Activated naive CD4-positive, alpha-beta T cell treated with anti-CD3 and anti-CD28 coated beads, Interleukin-2, amount 50 U/mL, for 72 hours (primary cell): ENCODE data around the gene DENND1B. TPM values are rescaled to one million over a fixed set of nuclear protein-coding genes. Genes with fewer than 3 reads are reported as not detected.

ENCODE experiments used
- ATAC-seq, 2 donors: fragments of 150-1000 bp; cut with Tn5 transposase; 2 replicates each; pipeline ENCODE4 v1.10.0; 2021; ENCODE audit warnings: mild to moderate bottlenecking in 2 of 2, moderate library complexity in 2 of 2
- DNase-seq, 2 donors: peaks; one replicate each; pipeline ENCODE4 v3.0.0; 2021 to 2022; ENCODE audit warnings: low spot score in 2 of 2
- H3K27ac Mint-ChIP-seq, 2 donors: one replicate each; pipeline ENCODE4 v1.8.0; 2022; ENCODE audit warnings: mild to moderate bottlenecking in 2 of 2, mixed read lengths in 2 of 2
- H3K36me3 Mint-ChIP-seq, 2 donors: one replicate each; pipeline ENCODE4 v1.8.0; 2022; ENCODE audit warnings: mixed read lengths in 2 of 2
- H3K9me3 Mint-ChIP-seq, 2 donors: one replicate each; pipeline ENCODE4 v1.8.0; 2022; ENCODE audit warnings: mixed read lengths in 2 of 2
- total RNA-seq, 2 donors: library from RNA; stranded (reverse); gene quantifications; one replicate each; pipeline ENCODE4 v1.2.3, GENCODE V29; 2022

DENND1B gene
- total RNA-seq, 2 donors from 2014 or later: 9.3 to 21.3 TPM

DNA sequence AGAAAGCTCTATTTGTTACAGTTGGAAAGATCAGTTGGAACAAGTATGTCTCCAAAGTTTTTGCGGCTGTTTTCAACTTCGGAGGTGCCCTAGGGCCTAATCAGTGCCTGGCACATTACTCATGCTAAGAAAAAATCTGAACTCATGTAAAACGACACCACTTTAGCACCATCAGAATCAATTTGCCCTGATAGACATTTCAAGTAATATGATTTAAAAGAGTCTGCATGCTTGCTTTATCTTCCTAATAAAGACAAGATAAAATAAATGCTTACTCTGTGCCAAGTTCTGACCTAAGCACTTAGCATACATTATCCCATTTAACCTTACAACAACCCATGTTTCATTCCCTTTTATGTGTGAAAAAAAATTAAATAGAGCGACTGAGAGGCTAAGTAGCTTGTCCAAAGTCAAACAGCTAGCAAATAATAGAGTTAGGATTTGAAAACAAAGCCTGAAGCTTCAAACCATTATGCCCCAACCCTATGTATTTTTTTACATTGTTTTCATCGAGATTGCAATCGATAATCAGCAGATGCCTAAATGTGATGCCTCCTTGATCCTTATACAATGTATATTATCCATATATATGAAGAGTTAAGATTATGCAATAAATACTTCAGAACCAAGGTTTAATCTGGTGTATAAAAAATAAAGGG is 91.3 kb downstream of the DENND1B start:
- DNase-seq: no peak
- no peak for ATAC-seq
- peaks cover 2 to 14% of the 10 kb centered on the region in 2 donors for H3K9me3 Mint-ChIP-seq
- H3K27ac Mint-ChIP-seq: no peak overlapping the region
- H3K36me3 Mint-ChIP-seq: peaks cover 12 to 19% of the 10 kb centered on the region in 2 donors

GRCh38 chr1:197683280-197683679 is 92.0 kb downstream of the DENND1B start:
- H3K9me3 Mint-ChIP-seq: peaks cover 0 to 7% of the 10 kb centered on the region in 2 donors
- H3K36me3 Mint-ChIP-seq: peaks cover 4 to 12% of the 10 kb centered on the region in 2 donors
- no peak for ATAC-seq
- no peak overlapping the region for H3K27ac Mint-ChIP-seq
- DNase-seq: no peak

GRCh38 chr1:197680311-197680710 is 95.0 kb downstream of the DENND1B start:
- Mint-ChIP-seq H3K9me3 (no peaks in the 10 kb centered on the region), H3K36me3 (no peaks in the 10 kb centered on the region), H3K27ac (no peak overlapping the region)
- DNase-seq: no peak
- ATAC-seq: no peak

GRCh38 chr1:197677752-197678295 is 97.5 kb downstream of the DENND1B start:
- DNase-seq: no peak
- Mint-ChIP-seq H3K27ac (no peak overlapping the region), H3K36me3 (no peaks in the 10 kb centered on the region), H3K9me3 (no peaks in the 10 kb centered on the region)
- no peak for ATAC-seq

GRCh38 chr1:197677313-197677712 is 98.0 kb downstream of the DENND1B start:
- Mint-ChIP-seq H3K36me3 (no peaks in the 10 kb centered on the region), H3K27ac (no peak overlapping the region), H3K9me3 (no peaks in the 10 kb centered on the region)
- DNase-seq (no peak), ATAC-seq (no peak)

DNA sequence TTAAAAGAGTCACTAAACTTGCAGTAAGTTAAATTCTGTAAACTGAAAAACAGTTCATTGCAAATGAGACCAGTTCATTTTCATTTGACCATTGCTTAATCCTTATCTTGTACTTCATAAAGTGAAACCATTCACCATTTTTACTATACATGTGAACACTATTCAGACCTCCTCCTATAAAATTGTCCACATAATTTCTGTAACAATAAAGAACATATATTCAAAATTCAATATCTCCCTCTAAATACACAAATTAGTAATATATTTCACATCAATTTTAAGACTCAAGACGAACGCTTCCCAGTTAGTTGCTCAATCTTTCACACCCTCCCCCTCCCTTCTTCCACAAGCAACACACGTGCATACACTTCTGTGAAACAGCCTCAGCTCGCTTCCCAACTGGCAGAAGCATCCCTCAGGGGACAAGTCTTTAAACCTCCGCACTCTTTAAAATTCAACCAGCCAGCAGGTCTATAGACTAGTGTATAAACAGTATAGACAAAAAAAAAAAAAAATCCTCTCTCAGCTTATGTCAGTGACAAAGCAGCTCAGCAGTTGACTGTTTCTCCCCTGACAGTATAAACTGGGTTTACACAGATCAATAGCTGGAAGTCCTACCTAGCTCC is 99.6 kb downstream of the DENND1B start:
- no peak for ATAC-seq
- no peaks in the 10 kb centered on the region for H3K36me3 Mint-ChIP-seq

DNA sequence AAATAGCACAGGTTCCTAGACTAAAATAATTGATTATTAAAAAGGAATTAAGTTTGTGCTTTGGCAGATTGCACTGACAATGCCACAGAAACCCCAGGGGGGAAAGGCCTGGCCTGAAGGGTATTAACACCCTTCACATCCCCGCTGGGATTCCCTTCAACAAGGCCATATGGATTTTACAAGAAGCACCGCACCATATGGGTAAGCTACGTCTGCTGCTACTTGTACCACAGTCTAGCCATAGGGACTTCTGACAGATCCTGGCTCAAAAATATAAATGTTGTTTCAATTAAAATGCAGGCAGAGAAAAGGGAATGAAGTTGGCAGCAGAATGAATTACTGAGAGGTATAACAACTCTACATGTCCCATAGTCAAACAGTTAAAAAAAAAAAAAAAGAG is 101.0 kb downstream of the DENND1B start:
- ATAC-seq (no peak), DNase-seq (no peak)
- H3K36me3 Mint-ChIP-seq: no peaks in the 10 kb centered on the region
- H3K9me3 Mint-ChIP-seq: no peaks in the 10 kb centered on the region
- H3K27ac Mint-ChIP-seq: no peak overlapping the region

More for the DNA sequence above, 99.6 kb downstream of the DENND1B start:
- DNase-seq: no peak
- Mint-ChIP-seq H3K9me3 (no peaks in the 10 kb centered on the region), H3K27ac (no peak overlapping the region)

DNA sequence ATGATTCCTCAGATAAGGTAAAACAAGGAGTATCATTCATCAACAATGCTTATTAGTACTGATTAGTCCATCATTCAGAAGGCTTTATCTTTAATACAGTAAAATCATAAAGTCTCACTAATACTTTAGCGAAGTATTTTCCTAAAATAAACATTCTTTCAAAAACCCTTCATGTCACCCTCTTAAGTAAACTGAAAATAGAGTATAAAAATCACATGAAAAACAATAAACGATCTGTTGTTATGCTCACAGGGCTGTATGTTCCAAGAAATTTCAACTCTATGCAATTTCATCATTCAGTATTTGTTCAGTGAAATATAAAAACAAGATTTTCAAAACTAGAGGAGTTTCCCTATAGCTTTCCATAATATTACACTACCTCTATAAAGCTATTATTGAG is 102.0 kb downstream of the DENND1B start:
- no peaks in the 10 kb centered on the region for H3K9me3 Mint-ChIP-seq
- DNase-seq: no peak
- no peak for ATAC-seq
- H3K27ac Mint-ChIP-seq: no peak overlapping the region
- H3K36me3 Mint-ChIP-seq: no peaks in the 10 kb centered on the region

- H3K27ac Mint-ChIP-seq: no peak overlapping the region
- ATAC-seq: no peak
Observed at GRCh38 chr1:197672347-197672746, 102.9 kb downstream of the DENND1B start.

DNA sequence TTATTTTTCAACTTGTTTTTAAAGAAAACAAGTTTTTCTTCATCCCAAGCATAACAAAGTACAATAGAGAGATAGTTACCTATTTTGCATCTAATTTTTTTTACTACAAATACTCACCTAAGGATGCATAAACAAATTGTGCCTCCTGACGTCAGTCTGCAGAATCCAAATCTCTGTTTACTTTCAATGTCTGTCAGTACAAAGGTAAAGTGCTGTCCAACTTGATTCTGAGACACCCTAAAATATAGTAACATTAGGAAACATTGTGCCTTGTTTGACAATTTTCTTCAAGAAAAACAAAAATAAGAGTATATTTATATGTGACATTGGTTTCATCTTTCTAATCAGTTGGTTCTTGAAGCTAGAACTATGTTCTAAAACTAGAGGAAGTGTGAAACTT is 103.4 kb downstream of the DENND1B start:
- Mint-ChIP-seq H3K9me3 (no peaks in the 10 kb centered on the region), H3K36me3 (no peaks in the 10 kb centered on the region), H3K27ac (no peak overlapping the region)
- no peak for DNase-seq
- no peak for ATAC-seq

More at GRCh38 chr1:197672347-197672746, 102.9 kb downstream of the DENND1B start:
- no peak for DNase-seq
- Mint-ChIP-seq H3K36me3 (no peaks in the 10 kb centered on the region), H3K9me3 (no peaks in the 10 kb centered on the region)

DNA sequence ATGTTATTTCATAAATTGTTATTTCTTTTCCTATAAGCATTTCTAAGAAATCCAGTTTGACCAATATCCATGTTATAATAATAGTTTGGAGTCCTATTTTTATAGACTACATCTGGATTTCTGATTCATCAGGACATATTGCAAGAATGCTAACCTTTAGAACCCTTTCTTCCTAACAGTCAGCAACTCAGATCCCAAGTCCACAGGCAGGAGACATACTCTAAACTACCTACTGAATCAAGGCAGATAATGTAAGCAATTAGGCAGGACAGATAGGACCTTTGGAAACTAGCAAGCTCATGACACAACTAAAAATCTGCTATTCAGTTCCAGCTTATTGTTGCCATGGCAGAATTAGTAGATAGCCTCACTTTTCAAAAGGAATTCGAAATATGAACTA is 104.1 kb downstream of the DENND1B start:
- H3K27ac Mint-ChIP-seq: no peak overlapping the region
- DNase-seq (no peak), ATAC-seq (no peak)
- H3K9me3 Mint-ChIP-seq: no peaks in the 10 kb centered on the region
- no peaks in the 10 kb centered on the region for H3K36me3 Mint-ChIP-seq

GRCh38 chr1:197666769-197667285 is 108.5 kb downstream of the DENND1B start:
- no peak for DNase-seq
- no peak overlapping the region for H3K27ac Mint-ChIP-seq
- H3K36me3 Mint-ChIP-seq: no peaks in the 10 kb centered on the region
- ATAC-seq: no peak
- no peaks in the 10 kb centered on the region for H3K9me3 Mint-ChIP-seq

DNA sequence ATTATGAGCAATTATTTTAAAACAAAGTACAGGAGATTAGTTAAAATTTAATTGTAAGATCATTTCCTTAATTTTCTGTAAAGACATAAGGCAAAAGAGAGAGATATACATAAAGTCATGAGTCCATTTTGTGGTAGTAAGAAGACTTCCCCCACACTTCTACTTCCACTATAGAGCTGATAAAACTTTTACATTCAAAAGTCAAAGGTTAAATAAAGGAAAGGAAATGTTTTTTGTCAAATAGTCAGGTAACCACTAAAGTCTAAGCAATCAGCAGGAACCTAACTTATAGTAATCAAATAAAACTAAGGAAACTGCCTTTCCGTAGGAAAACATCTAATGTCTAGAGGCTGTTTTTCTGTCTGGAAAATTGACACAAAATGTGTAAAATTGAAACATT is 110.9 kb downstream of the DENND1B start:
- DNase-seq (no peak), ATAC-seq (no peak)
- H3K27ac Mint-ChIP-seq: no peak overlapping the region
- H3K36me3 Mint-ChIP-seq: no peaks in the 10 kb centered on the region
- H3K9me3 Mint-ChIP-seq: no peaks in the 10 kb centered on the region

DNA sequence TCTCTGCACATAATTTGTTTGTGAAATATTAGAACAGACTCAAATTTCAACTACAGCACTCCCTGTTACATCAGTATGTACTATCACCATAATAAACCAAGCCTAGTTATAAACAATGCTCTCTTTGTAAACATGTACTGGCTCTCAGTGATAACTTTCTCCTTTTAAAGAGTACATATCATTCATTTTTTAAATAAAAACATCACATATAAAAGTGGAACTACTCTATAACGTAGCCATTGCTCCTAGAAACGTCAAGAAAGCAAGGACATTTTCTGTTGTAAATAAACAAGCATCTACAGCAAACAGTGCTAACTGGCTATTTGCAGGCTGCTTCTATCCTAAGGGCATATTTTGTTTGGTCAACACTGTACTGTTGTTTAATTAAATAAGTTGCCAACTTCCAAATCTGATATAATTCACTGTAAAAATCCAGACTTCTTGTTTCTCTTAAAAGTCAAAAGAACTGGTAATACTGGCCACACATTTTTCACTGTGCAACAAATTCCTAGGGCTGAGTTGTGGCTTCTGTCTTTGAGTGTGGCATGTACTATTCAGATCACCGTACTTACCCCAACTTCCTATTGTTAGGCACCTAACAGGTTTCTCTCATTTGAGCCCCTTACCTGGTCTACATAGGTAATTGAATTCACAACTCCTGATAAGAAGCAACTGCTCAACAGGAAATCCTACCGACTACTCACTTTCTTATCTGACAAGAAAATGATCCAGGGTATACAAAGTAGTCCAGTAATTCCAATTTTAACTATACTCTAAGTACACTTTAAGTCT is 111.9 kb downstream of the DENND1B start:
- no peaks in the 10 kb centered on the region for H3K9me3 Mint-ChIP-seq
- ATAC-seq: no peak
- DNase-seq: no peak
- no peak overlapping the region for H3K27ac Mint-ChIP-seq
- H3K36me3 Mint-ChIP-seq: no peaks in the 10 kb centered on the region

DNA sequence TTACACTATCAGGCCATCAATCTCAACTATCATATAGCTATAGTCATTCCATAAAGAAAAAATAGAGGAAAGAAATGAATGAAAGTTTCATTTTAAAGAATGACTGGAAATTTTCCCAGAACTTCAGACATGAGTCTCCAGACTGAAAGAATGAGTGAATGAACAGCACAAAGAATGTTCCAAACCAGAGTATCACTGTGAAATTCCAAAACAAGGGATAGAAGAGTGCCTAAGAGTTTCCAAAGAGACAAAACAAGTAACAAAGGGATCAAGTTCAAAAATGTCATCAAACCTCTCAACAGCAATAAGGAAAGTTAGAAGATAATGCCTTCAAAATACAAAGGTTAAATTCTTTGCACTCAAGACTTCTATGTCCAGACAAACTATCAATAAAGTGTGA is 114.9 kb downstream of the DENND1B start:
- H3K27ac Mint-ChIP-seq: no peak overlapping the region
- H3K9me3 Mint-ChIP-seq: peaks cover 0 to 4% of the 10 kb centered on the region in 2 donors
- ATAC-seq (no peak), DNase-seq (no peak)
- peaks cover 10 to 17% of the 10 kb centered on the region in 2 donors for H3K36me3 Mint-ChIP-seq

DNA sequence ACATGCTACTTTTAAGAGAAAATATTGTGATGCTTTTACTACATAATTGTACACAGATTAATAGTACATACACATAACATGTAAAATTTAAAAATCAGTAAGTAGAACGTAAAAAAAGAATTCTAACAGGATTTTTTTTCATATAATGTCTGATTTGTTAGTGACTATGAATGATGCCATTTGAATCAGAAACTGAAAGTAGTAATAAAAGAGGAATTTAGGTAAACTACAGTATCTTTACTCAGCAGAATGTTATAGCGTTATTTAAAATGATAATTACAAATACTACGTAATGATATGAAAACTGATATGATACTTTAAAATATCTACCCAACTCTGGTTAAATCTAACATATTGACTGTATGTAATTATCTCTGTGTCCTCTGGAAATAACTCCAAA is 116.1 kb downstream of the DENND1B start:
- DNase-seq: no peak
- H3K27ac Mint-ChIP-seq: no peak overlapping the region
- no peak for ATAC-seq
- H3K9me3 Mint-ChIP-seq: peaks cover 0 to 4% of the 10 kb centered on the region in 2 donors
- H3K36me3 Mint-ChIP-seq: peaks cover 10 to 17% of the 10 kb centered on the region in 2 donors

- H3K36me3 Mint-ChIP-seq: peaks cover 0 to 7% of the 10 kb centered on the region in 2 donors
- no peak for DNase-seq
- no peaks in the 10 kb centered on the region for H3K9me3 Mint-ChIP-seq
- peak in 1 of 2 donors; percentile 96 for ATAC-seq
- H3K27ac Mint-ChIP-seq: no peak overlapping the region
Observed at GRCh38 chr1:197649188-197649587, 126.1 kb downstream of the DENND1B start.
